Measurements from ENCODE around the gene APOC4. TPM values are rescaled to one million over a fixed set of nuclear protein-coding genes. Genes with fewer than 3 reads are reported as not detected.
"Not testable (repeated sequence)": the region's sequence is repeated elsewhere in the genome, so short reads cannot be mapped to it uniquely, and the experiment has no call there.

APOC4 gene
- total and polyA plus RNA-seq, 3 donors from 2014 or later = not detected

DNA sequence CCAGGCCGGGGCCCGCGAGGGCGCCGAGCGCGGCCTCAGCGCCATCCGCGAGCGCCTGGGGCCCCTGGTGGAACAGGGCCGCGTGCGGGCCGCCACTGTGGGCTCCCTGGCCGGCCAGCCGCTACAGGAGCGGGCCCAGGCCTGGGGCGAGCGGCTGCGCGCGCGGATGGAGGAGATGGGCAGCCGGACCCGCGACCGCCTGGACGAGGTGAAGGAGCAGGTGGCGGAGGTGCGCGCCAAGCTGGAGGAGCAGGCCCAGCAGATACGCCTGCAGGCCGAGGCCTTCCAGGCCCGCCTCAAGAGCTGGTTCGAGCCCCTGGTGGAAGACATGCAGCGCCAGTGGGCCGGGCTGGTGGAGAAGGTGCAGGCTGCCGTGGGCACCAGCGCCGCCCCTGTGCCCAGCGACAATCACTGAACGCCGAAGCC lies 33.2 kb upstream of the APOC4 start:
- WGBS, 2 donors = 50 to 81% methylated on average over 2 to 44 of the region's 44 CpGs
- Histone ChIP-seq H3K27ac (no peak overlapping the region), H3K4me3 (peak overlapping the region in 1 of 2 donors; percentile 21), H3K9me3 (no peaks in the 10 kb centered on the region), H3K4me1 (peaks cover 48% of the 10 kb centered on the region), H3K36me3 (ENCODE audit: low read depth, missing control alignments) (no peaks in the 10 kb centered on the region), H3K27me3 (no peaks in the 10 kb centered on the region)
- intact Hi-C loops (cut with DNase I; ENCODE audit: low total_unique reads) = no loop called here
- DNase-seq = no peak
- TF ChIP-seq POLR2A (IDR thresholded peaks at IDR 0.05) = no peak
- TF ChIP-seq, protein P1, sequence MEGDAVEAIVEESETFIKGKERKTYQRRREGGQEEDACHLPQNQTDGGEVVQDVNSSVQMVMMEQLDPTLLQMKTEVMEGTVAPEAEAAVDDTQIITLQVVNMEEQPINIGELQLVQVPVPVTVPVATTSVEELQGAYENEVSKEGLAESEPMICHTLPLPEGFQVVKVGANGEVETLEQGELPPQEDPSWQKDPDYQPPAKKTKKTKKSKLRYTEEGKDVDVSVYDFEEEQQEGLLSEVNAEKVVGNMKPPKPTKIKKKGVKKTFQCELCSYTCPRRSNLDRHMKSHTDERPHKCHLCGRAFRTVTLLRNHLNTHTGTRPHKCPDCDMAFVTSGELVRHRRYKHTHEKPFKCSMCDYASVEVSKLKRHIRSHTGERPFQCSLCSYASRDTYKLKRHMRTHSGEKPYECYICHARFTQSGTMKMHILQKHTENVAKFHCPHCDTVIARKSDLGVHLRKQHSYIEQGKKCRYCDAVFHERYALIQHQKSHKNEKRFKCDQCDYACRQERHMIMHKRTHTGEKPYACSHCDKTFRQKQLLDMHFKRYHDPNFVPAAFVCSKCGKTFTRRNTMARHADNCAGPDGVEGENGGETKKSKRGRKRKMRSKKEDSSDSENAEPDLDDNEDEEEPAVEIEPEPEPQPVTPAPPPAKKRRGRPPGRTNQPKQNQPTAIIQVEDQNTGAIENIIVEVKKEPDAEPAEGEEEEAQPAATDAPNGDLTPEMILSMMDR (IDR thresholded peaks at IDR 0.05) = no peak

DNA sequence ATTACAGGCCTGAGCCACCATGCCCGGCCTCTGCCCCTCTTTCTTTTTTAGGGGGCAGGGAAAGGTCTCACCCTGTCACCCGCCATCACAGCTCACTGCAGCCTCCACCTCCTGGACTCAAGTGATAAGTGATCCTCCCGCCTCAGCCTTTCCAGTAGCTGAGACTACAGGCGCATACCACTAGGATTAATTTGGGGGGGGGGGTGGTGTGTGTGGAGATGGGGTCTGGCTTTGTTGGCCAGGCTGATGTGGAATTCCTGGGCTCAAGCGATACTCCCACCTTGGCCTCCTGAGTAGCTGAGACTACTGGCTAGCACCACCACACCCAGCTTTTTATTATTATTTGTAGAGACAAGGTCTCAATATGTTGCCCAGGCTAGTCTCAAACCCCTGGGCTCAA lies 32.3 kb upstream of the APOC4 start:
- Histone ChIP-seq H3K9me3 (no peaks in the 10 kb centered on the region), H3K36me3 (ENCODE audit: low read depth, missing control alignments) (no peaks in the 10 kb centered on the region), H3K4me1 (peaks cover 46% of the 10 kb centered on the region), H3K27me3 (no peaks in the 10 kb centered on the region), H3K27ac (peak overlapping the region in 1 of 2 donors; percentile 30), H3K4me3 (no peak overlapping the region)
- intact Hi-C loops (cut with DNase I; ENCODE audit: low total_unique reads) = no loop called here
- 60 to 81% methylated on average over 3 to 5 of the region's 5 CpGs for WGBS, 2 donors
- DNase-seq = no peak
- TF ChIP-seq, protein P1 (IDR thresholded peaks at IDR 0.05) = no peak
- TF ChIP-seq POLR2A (IDR thresholded peaks at IDR 0.05) = no peak

DNA sequence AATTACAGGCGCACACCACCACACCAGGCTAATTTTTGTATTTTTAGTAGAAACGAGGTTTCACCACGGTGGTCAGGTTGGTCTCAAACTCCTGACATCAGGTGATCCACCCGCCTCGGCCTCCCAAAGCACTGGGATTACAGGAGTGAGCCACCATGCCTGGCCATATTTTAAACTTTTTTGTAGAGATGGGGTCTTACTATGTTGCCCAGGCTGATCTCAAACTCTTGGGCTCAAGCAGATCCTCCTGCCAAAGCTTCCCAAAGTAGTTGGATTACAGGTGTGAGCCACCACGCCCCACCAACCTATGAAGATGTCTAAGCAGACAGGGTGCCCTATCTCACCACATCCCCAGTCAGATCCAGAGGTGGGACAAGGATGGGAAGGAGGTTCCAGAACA lies 30.1 kb upstream of the APOC4 start:
- DNase-seq; H3K4me3 ChIP-seq; H3K9me3 ChIP-seq; H3K27me3 ChIP-seq; intact Hi-C loops (cut with DNase I; ENCODE audit: low total_unique reads); H3K27ac ChIP-seq; H3K36me3 ChIP-seq (ENCODE audit: low read depth, missing control alignments): not testable (repeated sequence)
- peaks cover 37% of the 10 kb centered on the region for H3K4me1 ChIP-seq
- 94 to 97% methylated on average over 6 of the region's 6 CpGs for WGBS, 2 donors

DNA sequence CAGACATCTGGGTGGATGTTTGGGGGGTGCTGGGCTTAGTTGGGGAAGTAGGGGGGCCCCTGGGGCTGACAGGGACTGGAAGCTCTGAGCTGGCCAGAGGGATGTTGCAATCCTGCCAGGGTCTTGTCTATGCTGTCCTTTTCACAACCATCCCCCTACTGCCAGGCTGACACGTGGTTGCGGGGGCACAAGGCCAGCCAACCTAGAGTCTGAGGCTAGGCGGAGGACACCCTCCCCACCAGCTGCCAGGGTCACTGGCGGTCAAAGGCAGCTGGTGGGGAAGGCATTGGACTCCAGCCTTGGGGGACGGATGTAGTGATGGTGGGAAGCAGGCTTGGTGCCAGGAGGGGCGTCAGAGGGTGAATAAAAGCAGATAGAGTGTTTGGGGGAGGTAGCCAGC lies 29.2 kb upstream of the APOC4 start:
- no peaks in the 10 kb centered on the region for H3K36me3 ChIP-seq (ENCODE audit: low read depth, missing control alignments)
- H3K9me3 ChIP-seq = no peaks in the 10 kb centered on the region
- H3K27ac ChIP-seq = no peak overlapping the region
- peak; percentile 82 for DNase-seq
- peaks cover 37% of the 10 kb centered on the region for H3K4me1 ChIP-seq
- no peaks in the 10 kb centered on the region for H3K27me3 ChIP-seq
- TF ChIP-seq POLR2A (IDR thresholded peaks at IDR 0.05) = no peak
- TF ChIP-seq, protein P1 (IDR thresholded peaks at IDR 0.05) = no peak
- H3K4me3 ChIP-seq = no peak overlapping the region
- 36 to 52% methylated on average over 6 of the region's 6 CpGs for WGBS, 2 donors
- intact Hi-C loops (cut with DNase I; ENCODE audit: low total_unique reads) = no loop called here

DNA sequence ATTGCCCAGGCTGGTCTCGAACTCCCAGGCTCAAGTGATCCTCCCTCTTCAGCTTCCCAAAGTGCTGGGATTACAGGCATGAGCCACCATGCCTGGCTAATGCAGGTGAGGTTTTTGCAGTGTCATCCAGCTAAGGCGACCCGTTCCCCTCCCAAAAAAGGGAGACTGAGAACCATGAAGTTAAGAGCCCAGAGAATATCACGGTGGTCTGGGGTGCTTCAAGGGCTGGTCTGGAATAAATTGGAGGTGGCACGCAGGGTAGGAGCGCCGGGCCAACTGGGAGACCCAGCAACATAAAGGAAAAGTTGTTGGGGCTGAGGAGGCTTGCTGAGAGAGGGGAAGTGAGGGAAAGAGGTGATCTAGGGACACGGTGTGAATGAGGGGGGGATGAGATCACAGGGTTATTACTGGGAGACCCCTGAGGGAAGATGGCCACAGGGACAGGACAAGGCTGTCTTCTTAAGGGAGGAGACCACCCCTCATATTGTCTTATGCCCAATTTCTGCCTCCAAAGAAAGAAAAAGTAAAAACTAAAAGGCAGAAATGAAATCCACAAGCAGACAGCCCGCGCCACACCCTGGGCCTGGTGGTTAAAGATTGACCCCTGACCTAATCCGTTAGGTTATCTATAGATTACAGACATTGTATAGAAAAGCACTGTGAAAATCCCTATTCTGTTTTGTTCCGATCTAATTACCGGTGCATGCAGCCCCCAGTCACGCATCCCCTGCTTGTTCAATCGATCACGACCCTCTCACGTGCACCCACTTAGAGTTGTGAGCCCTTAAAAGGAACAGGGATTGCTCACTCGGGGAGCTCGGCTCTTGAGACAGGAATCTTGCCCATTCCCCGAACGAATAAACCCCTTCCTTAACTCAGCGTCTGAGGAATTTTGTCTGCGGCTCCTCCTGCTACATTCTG lies 28.3 kb upstream of the APOC4 start:
- H3K4me3 ChIP-seq; DNase-seq; H3K9me3 ChIP-seq; H3K36me3 ChIP-seq (ENCODE audit: low read depth, missing control alignments); H3K27me3 ChIP-seq; intact Hi-C loops (cut with DNase I; ENCODE audit: low total_unique reads): not testable (repeated sequence)
- H3K27ac ChIP-seq = peak overlapping the region; percentile 63 to 70
- 46 to 53% methylated on average over 21 to 23 of the region's 23 CpGs for WGBS, 2 donors
- H3K4me1 ChIP-seq = peaks cover 37% of the 10 kb centered on the region

DNA sequence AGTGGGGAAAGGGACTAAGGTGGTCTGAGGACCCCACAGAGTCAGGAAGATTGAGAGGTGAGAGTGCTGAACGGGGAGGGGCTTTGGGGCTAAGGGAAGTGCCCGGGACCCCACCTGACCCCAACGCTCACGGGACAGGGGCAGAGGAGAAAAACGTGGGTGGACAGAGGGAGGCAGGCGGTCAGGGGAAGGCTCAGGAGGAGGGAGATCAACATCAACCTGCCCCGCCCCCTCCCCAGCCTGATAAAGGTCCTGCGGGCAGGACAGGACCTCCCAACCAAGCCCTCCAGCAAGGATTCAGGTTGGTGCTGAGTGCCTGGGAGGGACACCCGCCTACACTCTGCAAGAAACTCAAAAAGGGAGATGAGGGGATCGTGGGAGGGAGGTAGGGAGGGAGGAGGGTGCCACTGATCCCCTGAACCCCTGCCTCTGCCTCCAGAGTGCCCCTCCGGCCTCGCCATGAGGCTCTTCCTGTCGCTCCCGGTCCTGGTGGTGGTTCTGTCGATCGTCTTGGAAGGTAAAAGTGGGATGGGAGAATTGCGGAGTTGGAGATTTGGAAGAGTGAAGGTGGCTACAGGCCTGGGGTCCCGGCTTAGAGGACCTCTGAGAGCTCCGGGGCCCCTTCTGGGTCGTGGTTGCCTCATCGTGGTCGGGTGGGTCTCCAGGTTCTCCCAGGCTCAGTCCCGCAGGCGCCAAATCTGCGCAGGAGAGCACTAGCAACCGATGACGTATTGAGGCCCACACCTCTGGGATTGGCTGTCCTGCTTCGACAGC lies 27.4 kb upstream of the APOC4 start, which contains the start of gene APOC1:
Gene APOC1, plus strand, starts transcription at position 176 of the 774 bp plus-strand sequence. Its CDS starts 284 bp downstream, at position 460.
- 4 to 8% methylated on average over 23 to 28 of the region's 28 CpGs for WGBS, 2 donors
- H3K27me3 ChIP-seq; H3K9me3 ChIP-seq; H3K36me3 ChIP-seq (ENCODE audit: low read depth, missing control alignments); intact Hi-C loops (cut with DNase I; ENCODE audit: low total_unique reads): not testable (repeated sequence)
- DNase-seq = peak; percentile 95
- Histone ChIP-seq H3K4me3 (peak within 1 kb of the TSS; percentile 54 to 58), H3K27ac (peak within 1 kb of the TSS; percentile 63 to 70), H3K4me1 (peaks cover 36% of the 10 kb centered on the region)

Data from testis (tissue), 3 donors.